Panc1 (cell line): ENCODE measurements around the gene HNRNPA2B1.
A peak's percentile ranks its signal among the peaks of the same experiment; 100 is the strongest.

Experiments
- CTCF ChIP-seq: fragments of 450-650 bp; IDR thresholded peaks from 2 replicates; pipeline ENCODE4 v1.5.1; 2017; ENCODE audit warnings: mild to moderate bottlenecking
- POLR2AphosphoS5 ChIP-seq: IDR thresholded peaks from 2 replicates; pipeline ENCODE4 v1.6.1; 2012; ENCODE audit warnings: mild to moderate bottlenecking, low read depth, low read length, moderate library complexity
- REST ChIP-seq, 2 experiments: IDR thresholded peaks; 2 replicates each; pipeline ENCODE4 v1.6.1; 2011 to 2012; ENCODE audit warnings: low read depth in 2 of 2, control low read depth in 1 of 2, low read length in 1 of 2, mild to moderate bottlenecking in 1 of 2, moderate library complexity in 1 of 2; ENCODE audit not compliant: insufficient read depth in 1 of 2
- SIN3A ChIP-seq: IDR thresholded peaks from 2 replicates; pipeline ENCODE4 v1.6.1; 2012; ENCODE audit warnings: low read depth, mild to moderate bottlenecking, low read length, moderate library complexity, borderline replicate concordance; ENCODE audit not compliant: insufficient read depth
- TCF7L2 ChIP-seq: IDR thresholded peaks from 2 replicates; pipeline ENCODE4 v1.6.1; 2011; ENCODE audit warnings: mild to moderate bottlenecking, low read depth, low read length, inconsistent platforms

- TF ChIP-seq CTCF: no peak
- no peak for TF ChIP-seq REST (IDR thresholded peaks at IDR 0.05; ENCODE audit: insufficient read depth in 1 of 2, low read depth in 2 of 2, low read length in 1 of 2)
- peak; percentile 38 for TF ChIP-seq POLR2AphosphoS5
- no peak for TF ChIP-seq TCF7L2
- no peak for TF ChIP-seq SIN3A
Observed at GRCh38 chr7:26188206-26188956, 12.2 kb downstream of the HNRNPA2B1 start.
